COLO829 (cell line): ENCODE results near the gene ANKRD39.
"Not testable (repeated sequence)": the region's sequence is repeated elsewhere in the genome, so short reads cannot be mapped to it uniquely, and the experiment has no call there.

ENCODE experiments used
- DNase-seq: peaks from one replicate; pipeline ENCODE4 v3.0.0; 2012; ENCODE audit warnings: low spot score

Gene ANKRD39, protein sequence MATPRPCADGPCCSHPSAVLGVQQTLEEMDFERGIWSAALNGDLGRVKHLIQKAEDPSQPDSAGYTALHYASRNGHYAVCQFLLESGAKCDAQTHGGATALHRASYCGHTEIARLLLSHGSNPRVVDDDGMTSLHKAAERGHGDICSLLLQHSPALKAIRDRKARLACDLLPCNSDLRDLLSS

GRCh38 chr2:96857667-96858372, at the start of gene ANKRD39:
Gene ANKRD39 (minus strand): TSS chr2:96858016. CDS start chr2:96857987, 29 bp downstream.
- DNase-seq = peak; percentile 97

GRCh38 chr2:96906729-96907114, 48.9 kb upstream of the ANKRD39 start:
- DNase-seq = no peak

- no peak for DNase-seq
Measured at GRCh38 chr2:96903815-96904214, 46.0 kb upstream of the ANKRD39 start.

GRCh38 chr2:96903318-96903717, 45.5 kb upstream of the ANKRD39 start:
- DNase-seq = no peak

DNA sequence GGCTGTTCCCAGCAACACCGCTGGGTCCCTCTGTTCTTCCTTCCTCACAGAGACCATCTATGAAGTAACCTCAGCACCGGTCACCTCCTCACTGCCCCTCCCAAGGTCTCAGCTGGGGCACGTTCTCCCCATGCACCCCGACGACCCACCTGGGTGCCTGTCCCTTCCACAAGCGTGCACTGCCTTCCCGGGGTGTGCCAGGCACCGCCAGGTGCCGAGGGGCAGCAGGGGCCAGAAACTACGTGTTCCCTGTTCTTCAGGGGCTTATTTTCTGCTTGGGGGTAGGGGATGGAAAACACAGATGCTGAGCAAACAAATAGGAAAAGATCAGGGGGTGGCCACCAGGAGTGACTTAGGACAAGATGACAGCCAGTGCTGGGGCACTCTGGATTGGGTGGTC, 42.4 kb upstream of the ANKRD39 start:
- no peak for DNase-seq

DNA sequence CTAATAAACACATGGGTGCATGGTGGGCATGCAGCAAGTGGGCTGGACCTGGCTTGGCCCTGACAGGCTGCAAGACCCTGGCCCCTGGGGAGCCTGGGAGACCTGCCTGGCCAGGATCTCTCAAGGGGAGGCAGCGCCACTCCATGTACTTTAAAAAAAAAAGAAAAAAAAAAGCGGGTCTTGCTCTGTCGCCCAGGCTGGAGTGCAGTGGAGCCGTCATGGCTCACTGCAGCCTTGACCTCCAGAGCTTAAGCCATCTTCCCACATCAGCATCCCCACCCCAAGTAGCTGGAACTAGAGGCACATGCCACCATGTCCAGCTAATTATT, 41.6 kb upstream of the ANKRD39 start:
- no peak for DNase-seq

- no peak for DNase-seq
Measured at GRCh38 chr2:96898641-96899412, 41.0 kb upstream of the ANKRD39 start.

DNA sequence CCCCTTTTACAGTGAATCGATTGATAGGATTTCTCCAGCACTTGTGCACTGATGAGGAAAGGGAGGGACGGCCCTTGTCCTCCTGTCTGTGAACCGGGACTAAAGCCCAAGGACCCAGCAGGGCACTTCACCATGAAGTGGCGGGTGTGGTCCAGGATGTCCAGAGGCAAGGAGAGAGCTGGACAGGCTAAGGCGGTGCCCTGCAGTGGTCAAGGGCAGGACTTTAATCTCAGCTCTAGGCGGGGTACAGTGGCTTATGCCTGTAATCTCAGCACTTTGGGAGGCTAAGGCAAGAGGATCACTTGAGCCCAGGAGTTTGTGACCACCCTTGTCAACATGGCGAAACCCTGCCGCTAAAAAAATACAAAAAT, 40.3 kb upstream of the ANKRD39 start:
- no peak for DNase-seq

DNA sequence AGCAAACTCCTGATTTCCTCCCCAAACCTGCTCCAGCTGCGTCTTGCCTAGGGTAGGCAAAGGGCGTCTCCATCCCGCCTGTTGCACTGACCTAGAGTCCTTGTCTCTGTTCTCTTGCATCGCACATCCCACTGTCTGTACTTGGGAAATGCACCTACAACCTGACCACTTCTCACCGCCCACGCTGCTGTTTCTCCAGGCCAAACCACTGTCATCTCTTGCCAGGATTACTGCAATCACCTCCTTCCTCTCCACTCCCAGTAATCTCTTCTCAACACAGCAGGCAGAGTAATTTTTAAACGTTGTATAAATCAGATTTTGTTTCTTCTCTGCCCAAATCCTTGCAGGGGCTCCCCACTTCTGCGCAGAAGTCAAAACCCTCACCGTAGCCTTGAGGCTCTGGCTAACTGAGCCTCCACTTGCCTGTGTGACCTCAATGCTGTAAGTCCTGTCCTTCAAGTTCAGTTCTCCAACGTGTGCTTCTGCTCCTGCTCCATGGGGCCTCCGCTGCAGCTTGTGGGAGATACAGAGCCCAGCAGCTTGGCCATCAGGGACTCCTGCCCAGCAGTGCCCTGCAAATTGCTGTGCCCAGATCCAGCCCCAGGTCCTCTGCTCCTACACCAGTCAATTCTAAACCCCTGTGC, 39.8 kb upstream of the ANKRD39 start:
- no peak for DNase-seq

- no peak for DNase-seq
Measured at GRCh38 chr2:96895746-96896651, 38.2 kb upstream of the ANKRD39 start.

GRCh38 chr2:96895032-96895745, 37.4 kb upstream of the ANKRD39 start:
- no peak for DNase-seq

DNA sequence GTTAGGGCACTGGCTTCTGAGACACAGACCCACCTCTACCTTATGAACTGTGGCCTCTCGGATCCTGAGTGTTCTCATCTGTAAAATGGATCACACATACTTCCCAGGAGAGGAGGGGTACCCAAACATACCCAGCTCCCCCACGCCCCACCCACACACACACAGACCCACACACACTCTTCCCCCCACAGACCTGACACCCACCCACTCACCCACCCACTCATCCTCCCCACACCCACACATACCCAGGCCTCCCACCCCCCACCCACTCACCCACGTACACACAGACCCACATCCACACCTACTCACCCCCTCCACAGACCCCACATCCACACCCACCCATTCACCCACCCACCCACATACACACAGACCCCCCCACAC, 36.3 kb upstream of the ANKRD39 start:
- DNase-seq = no peak

- no peak for DNase-seq
Measured at GRCh38 chr2:96893289-96894150, 35.7 kb upstream of the ANKRD39 start.

DNA sequence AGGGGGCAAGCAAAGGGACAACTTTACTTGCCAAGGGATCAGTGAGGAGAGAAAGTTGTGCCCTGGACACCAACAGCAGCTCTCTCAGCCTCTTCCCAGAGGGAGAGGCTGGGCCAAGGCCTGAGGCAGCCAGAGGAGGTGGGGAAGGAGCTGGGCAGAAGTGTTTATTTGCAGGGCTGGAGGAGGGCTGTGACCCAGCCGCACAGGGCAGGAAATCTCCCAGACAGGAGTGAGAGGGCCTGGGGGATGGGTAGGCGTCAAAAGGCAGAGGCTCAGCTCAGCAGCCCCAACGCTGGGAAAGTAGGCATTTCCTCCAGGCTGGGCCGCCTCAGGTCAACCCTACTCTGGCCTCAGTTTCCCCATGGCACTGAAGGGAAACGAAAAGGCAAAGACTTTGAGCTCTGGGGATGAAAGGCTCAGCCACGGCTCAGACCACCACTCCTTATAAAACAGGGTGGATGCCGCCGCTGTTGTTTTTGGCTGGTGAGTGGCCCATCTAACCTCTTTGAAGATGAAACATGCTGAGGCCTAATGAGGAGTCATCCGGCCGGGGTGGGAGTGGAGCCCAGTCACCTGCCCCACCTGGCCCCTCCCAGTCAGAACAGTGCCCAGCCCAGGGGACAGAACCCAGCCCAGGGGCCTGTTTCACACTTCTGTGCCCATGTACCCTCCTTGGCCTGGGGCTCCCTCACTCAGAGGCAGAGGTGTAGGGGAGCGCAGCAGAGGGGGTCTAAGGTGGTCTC, 33.9 kb upstream of the ANKRD39 start:
- DNase-seq = no peak

DNA sequence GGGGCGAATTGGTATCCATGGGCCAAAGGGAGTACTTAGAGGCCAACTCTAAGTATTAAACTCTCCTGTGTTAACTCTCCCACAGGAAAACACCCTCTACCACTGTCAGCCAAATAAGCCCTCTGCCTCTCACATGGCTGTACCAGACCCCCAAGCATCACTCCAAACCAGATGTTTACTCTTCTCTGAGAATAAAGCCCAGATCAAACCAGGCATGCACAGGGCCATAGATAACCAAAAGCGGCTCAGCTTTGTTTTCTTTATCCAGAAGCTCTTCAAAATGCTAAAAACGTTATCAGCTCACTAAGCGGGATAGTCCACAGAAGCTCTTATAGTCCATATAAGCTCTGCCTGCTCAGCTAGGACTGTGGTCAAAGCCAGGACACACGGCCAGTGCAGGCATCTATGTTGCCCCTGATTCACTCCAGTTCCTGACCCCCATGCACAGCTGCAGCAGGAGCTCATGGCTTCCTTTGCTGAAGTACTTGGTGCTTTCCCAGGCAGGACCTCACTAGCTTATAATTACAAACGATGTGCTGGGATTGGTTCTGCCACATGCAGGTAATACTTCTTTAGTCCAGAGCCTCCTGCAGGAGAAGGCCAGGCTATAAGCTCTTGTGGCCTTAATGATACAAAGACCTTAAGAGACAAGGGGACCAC, 33.0 kb upstream of the ANKRD39 start:
- no peak for DNase-seq

GRCh38 chr2:96890252-96890651, 32.4 kb upstream of the ANKRD39 start:
- no peak for DNase-seq

- DNase-seq = not testable (repeated sequence)
Measured at GRCh38 chr2:96889502-96889901, 31.7 kb upstream of the ANKRD39 start.

- no peak for DNase-seq
Measured at GRCh38 chr2:96888072-96889011, 30.5 kb upstream of the ANKRD39 start.
